ENCODE results near the gene ODF4.

DNA sequence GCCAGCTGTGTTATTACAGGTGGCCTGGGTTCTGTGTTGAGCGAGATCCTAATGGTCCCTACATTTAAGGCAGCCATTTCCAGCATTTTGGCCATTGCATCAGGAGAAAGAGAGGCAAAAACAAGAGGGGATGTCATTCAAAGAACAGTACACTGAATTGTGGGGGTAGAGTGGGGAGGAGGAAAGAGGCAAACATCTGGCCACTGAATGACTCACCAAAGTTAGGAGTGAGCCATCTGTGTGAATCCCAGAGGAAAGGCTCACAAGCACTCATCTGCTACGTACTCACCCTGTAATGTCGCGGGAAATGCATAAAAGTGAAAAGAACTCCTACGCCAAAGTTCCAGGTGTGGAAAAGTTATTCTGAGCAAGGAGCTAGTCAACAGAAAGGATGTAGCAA, 20.1 kb downstream of the ODF4 start:
- TF ChIP-seq CTCF (IDR thresholded peaks at IDR 0.05) (no peak), POLR2A (IDR thresholded peaks at IDR 0.05) (no peak)

Measured in Peyer's patch (tissue), 4 donors.